IMR-90 (cell line): ENCODE measurements around the gene TIGD1. TPM values are rescaled to one million over a fixed set of nuclear protein-coding genes. Genes with fewer than 3 reads are reported as not detected.

Experiments
- ATAC-seq: fragments of 200-7000 bp; cut with Tn5 transposase; 2 replicates; pipeline ENCODE4 v1.9.1; 2020; ENCODE audit warnings: low read depth, mild to moderate bottlenecking, moderate library complexity
- BruUV-seq: library from RNA; stranded (reverse); fragments of 400-500 nt; replicated peaks from 2 replicates; lab custom pipeline; 2021; lab: Mats Ljungman, UMichigan
- CTCF ChIA-PET: fragments of 300-600 bp; formaldehyde crosslinking; extraction: SDS; loops from one replicate; lab custom pipeline; 2021; ENCODE audit warnings: antibody characterized with exemption; lab: Yijun Ruan, JAX
- POLR2A ChIA-PET: fragments of 300-600 bp; sonication (Branson Sonifier 250); formaldehyde crosslinking; loops from one replicate; lab custom pipeline; 2022; ENCODE audit warnings: antibody characterized with exemption; ENCODE audit not compliant: unreplicated experiment; lab: Charles Lee
- DNase-seq: peaks from one replicate; pipeline ENCODE4 v3.0.0; 2013
- H2AFZ ChIP-seq: replicated peaks from 2 replicates; pipeline ENCODE3; 2013; ENCODE audit warnings: low read length, mild to moderate bottlenecking; ENCODE audit not compliant: poor library complexity
- H2AK5ac ChIP-seq: 2 replicates; pipeline ENCODE4 v1.6.1; 2013; ENCODE audit warnings: low read depth, low read length, inconsistent platforms
- H2AK9ac ChIP-seq: replicated peaks from 2 replicates; pipeline ENCODE3; 2013; ENCODE audit warnings: mild to moderate bottlenecking, low read depth, low read length, moderate library complexity; ENCODE audit not compliant: poor library complexity
- H2BK120ac ChIP-seq: 2 replicates; pipeline ENCODE4 v1.6.1; 2013; ENCODE audit warnings: low read depth, low read length, inconsistent platforms
- H2BK15ac ChIP-seq: 3 replicates; pipeline ENCODE4 v1.6.1; 2013; ENCODE audit warnings: low read depth, low read length, inconsistent platforms
- H2BK20ac ChIP-seq: 2 replicates; pipeline ENCODE4 v1.6.1; 2013; ENCODE audit warnings: low read depth, mild to moderate bottlenecking, inconsistent platforms, low read length, moderate library complexity
- H2BK5ac ChIP-seq: 2 replicates; pipeline ENCODE4 v1.6.1; 2013; ENCODE audit warnings: mild to moderate bottlenecking, low read depth, low read length, inconsistent platforms; ENCODE audit not compliant: poor library complexity, severe bottlenecking
- H3K14ac ChIP-seq: replicated peaks from 2 replicates; pipeline ENCODE4 v1.6.1; 2013; ENCODE audit warnings: low read depth, low read length, inconsistent platforms
- H3K18ac ChIP-seq: 2 replicates; pipeline ENCODE4 v1.6.1; 2013; ENCODE audit warnings: low read depth, low read length, control low read depth
- H3K23ac ChIP-seq: 2 replicates; pipeline ENCODE4 v1.6.1; 2013; ENCODE audit warnings: low read depth, low read length, inconsistent platforms
- H3K27ac ChIP-seq: 2 replicates; pipeline ENCODE4 v1.5.1; 2013; ENCODE audit warnings: mild to moderate bottlenecking, control low read depth, low read length; ENCODE audit not compliant: insufficient read depth
- H3K27me3 ChIP-seq: 2 replicates; pipeline ENCODE4 v1.6.1; 2013; ENCODE audit warnings: low read length; ENCODE audit not compliant: control insufficient read depth, insufficient read depth
- H3K36me3 ChIP-seq: 2 replicates; pipeline ENCODE4 v1.6.1; 2013; ENCODE audit warnings: low read length, mixed read lengths; ENCODE audit not compliant: control insufficient read depth, insufficient read depth
- H3K4ac ChIP-seq: 2 replicates; pipeline ENCODE4 v1.6.1; 2013; ENCODE audit warnings: low read depth, low read length, inconsistent platforms
- H3K4me1 ChIP-seq: 2 replicates; pipeline ENCODE4 v1.6.1; 2013; ENCODE audit warnings: low read length, mixed read lengths; ENCODE audit not compliant: control insufficient read depth, insufficient read depth
- H3K4me2 ChIP-seq: 2 replicates; pipeline ENCODE4 v1.6.1; 2013; ENCODE audit warnings: low read depth, mild to moderate bottlenecking, control low read depth, low read length, moderate library complexity
- H3K4me3 ChIP-seq: 2 replicates; pipeline ENCODE4 v1.5.1; 2013; ENCODE audit warnings: low read depth, mild to moderate bottlenecking, control low read depth, low read length, moderate library complexity; ENCODE audit not compliant: insufficient read depth
- H3K56ac ChIP-seq: 2 replicates; pipeline ENCODE4 v1.6.1; 2013; ENCODE audit warnings: low read length, inconsistent platforms; ENCODE audit not compliant: insufficient read depth; ENCODE audit errors: extremely low read depth
- H3K79me1 ChIP-seq, 2 experiments: 2 replicates each; pipeline ENCODE4 v1.6.1; 2013; ENCODE audit warnings: low read length in 2 of 2, inconsistent platforms in 1 of 2, low read depth in 1 of 2
- H3K9ac ChIP-seq: 2 replicates; pipeline ENCODE4 v1.6.1; 2013; ENCODE audit warnings: low read depth, low read length, control low read depth
- H3K9me1 ChIP-seq: 2 replicates; pipeline ENCODE4 v1.6.1; 2013; ENCODE audit warnings: low read length, inconsistent platforms; ENCODE audit not compliant: insufficient read depth
- H3K9me3 ChIP-seq: 2 replicates; pipeline ENCODE4 v1.6.1; 2013; ENCODE audit warnings: low read length; ENCODE audit not compliant: control insufficient read depth, insufficient read depth
- H4K20me1 ChIP-seq: 2 replicates; pipeline ENCODE4 v1.6.1; 2013; ENCODE audit warnings: low read length, inconsistent platforms; ENCODE audit not compliant: insufficient read depth
- H4K5ac ChIP-seq: 2 replicates; pipeline ENCODE4 v1.6.1; 2013; ENCODE audit warnings: mild to moderate bottlenecking, low read depth, low read length, control low read depth
- H4K8ac ChIP-seq, 2 experiments: 2 replicates each; pipeline ENCODE4 v1.6.1; 2013; ENCODE audit warnings: low read depth in 2 of 2, low read length in 2 of 2, control low read depth in 1 of 2, inconsistent platforms in 1 of 2
- H4K91ac ChIP-seq: 2 replicates; pipeline ENCODE4 v1.6.1; 2013; ENCODE audit warnings: low read depth, low read length, inconsistent platforms; ENCODE audit not compliant: insufficient read depth
- BHLHE40 ChIP-seq: fragments of 150-350 bp; IDR thresholded peaks from 2 replicates; pipeline ENCODE4 v1.6.1; 2016; ENCODE audit warnings: mild to moderate bottlenecking, low read depth, low read length
- CEBPB ChIP-seq: IDR thresholded peaks from 2 replicates; pipeline ENCODE4 v1.6.1; 2012; ENCODE audit warnings: low read depth, low read length, improper control_type of control experiment
- CHD1 ChIP-seq: IDR thresholded peaks from 2 replicates; pipeline ENCODE4 v1.6.1; 2012; ENCODE audit warnings: low read depth, low read length, improper control_type of control experiment
- CTCF ChIP-seq: conservative IDR thresholded peaks from 2 replicates; pipeline ENCODE4 v1.5.1; 2012; ENCODE audit warnings: mild to moderate bottlenecking, low read depth, low read length, improper control_type of control experiment
- ELK1 ChIP-seq: fragments of 150-350 bp; IDR thresholded peaks from 2 replicates; pipeline ENCODE4 v1.6.1; 2016; ENCODE audit warnings: low read depth, mild to moderate bottlenecking, low read length, moderate library complexity, borderline replicate concordance
- FOS ChIP-seq: fragments of 150-350 bp; IDR thresholded peaks from 2 replicates; pipeline ENCODE4 v1.6.1; 2016; ENCODE audit warnings: low read depth, low read length
- MAFK ChIP-seq: IDR thresholded peaks from 2 replicates; pipeline ENCODE4 v1.6.1; 2012; ENCODE audit warnings: low read depth, low read length, improper control_type of control experiment
- MAZ ChIP-seq: IDR thresholded peaks from 2 replicates; pipeline ENCODE4 v1.6.1; 2012; ENCODE audit warnings: low read depth, mild to moderate bottlenecking, low read length, improper control_type of control experiment, moderate library complexity, borderline replicate concordance
- MXI1 ChIP-seq: IDR thresholded peaks from 2 replicates; pipeline ENCODE4 v1.6.1; 2012; ENCODE audit warnings: low read depth, mild to moderate bottlenecking, low read length, moderate library complexity, borderline replicate concordance
- NFE2L2 ChIP-seq: fragments of 150-350 bp; IDR thresholded peaks from 2 replicates; pipeline ENCODE4 v1.6.1; 2016; ENCODE audit warnings: low read depth, mild to moderate bottlenecking, low read length
- POLR2A ChIP-seq: IDR thresholded peaks from 2 replicates; pipeline ENCODE4 v1.6.1; 2012; ENCODE audit warnings: mild to moderate bottlenecking, low read depth, low read length
- RAD21 ChIP-seq: IDR thresholded peaks from 2 replicates; pipeline ENCODE4 v1.6.1; 2012; ENCODE audit warnings: low read length, improper control_type of control experiment
- RCOR1 ChIP-seq: IDR thresholded peaks from 2 replicates; pipeline ENCODE4 v1.6.1; 2012; ENCODE audit warnings: mild to moderate bottlenecking, low read length, improper control_type of control experiment; ENCODE audit not compliant: insufficient replicate concordance
- RFX5 ChIP-seq: IDR thresholded peaks from 2 replicates; pipeline ENCODE4 v1.8.0; 2012; ENCODE audit warnings: low read depth, mild to moderate bottlenecking, low read length, moderate library complexity
- SMC3 ChIP-seq: fragments of 150-350 bp; IDR thresholded peaks from 2 replicates; pipeline ENCODE4 v1.6.1; 2016; ENCODE audit warnings: low read depth, mild to moderate bottlenecking, antibody characterized with exemption, low read length, moderate library complexity
- USF2 ChIP-seq: fragments of 150-350 bp; IDR thresholded peaks from 2 replicates; pipeline ENCODE4 v1.6.1; 2017; ENCODE audit warnings: mild to moderate bottlenecking, antibody characterized with exemption, low read length, low read depth
- WGBS, 2 experiments: methylation state at CpG; one replicate each; pipeline versions ENCODE4 v1.1.5 to v1.1.7; 2013; ENCODE audit warnings: missing lambda C conversion rate in 2 of 2; ENCODE audit not compliant: insufficient read length in 1 of 2; ENCODE audit errors: extremely low coverage in 2 of 2; 5-methylcytosine and 5-hydroxymethylcytosine counted together
- dilution Hi-C: fragments of 300-500 bp; cut with HindIII; formaldehyde crosslinking; loops from one replicate; pipeline ENCODE4 v1.14.3; 2018; ENCODE audit warnings: low sequenced_read_pairs; ENCODE audit not compliant: unreplicated experiment
- in situ Hi-C: fragments of 300-500 bp; cut with MboI; formaldehyde crosslinking; loops from 3 replicates; pipeline ENCODE4 v1.14.3; 2019; ENCODE audit warnings: low sequenced_read_pairs, inconsistent platforms, mixed read lengths
- intact Hi-C: fragments of 100-400 bp; cut with micrococcal nuclease; formaldehyde crosslinking; loops from 2 replicates; pipeline ENCODE4 v1.10.0; 2022
- polyA plus RNA-seq, 3 experiments: library from polyadenylated mRNA; depleted of rRNA; stranded (reverse); fragments of >200 nt; gene quantifications; 2 replicates each; pipeline ENCODE4 v1.2.3, GENCODE V29; 2012; ENCODE audit warnings: low replicate concordance in 1 of 3
- total RNA-seq: library from RNA; depleted of rRNA; stranded (reverse); fragments of >200 nt; gene quantifications from 2 replicates; pipeline ENCODE4 v1.2.3, GENCODE V29; 2012

TIGD1 gene
- total and polyA plus RNA-seq, 2 of the 4 experiments (the other 2 are of a cell fraction): 2.7 to 2.9 TPM

DNA sequence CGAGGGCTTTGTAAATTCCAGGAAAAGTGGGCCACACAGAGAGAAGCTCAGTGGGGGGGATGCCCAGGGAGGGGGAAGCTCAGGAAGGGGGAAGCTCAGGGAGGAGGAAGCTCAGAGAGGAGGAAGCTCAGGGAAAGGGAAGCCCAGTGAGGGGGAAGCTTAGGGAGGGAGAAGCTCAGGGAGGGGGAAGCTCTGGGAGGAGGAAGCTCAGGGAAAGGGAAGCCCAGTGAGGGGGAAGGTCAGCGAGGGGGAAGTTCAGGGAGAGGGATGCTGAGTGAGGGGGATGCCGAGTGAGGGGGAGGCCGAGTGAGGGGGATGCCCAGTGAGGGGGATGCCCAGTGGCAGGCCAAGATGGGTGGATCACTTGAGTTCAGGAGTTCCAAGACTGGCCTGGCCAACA is 11.7 kb downstream of the TIGD1 start:
- POLR2A ChIA-PET: no interaction called here
- Histone ChIP-seq H4K5ac (no peak overlapping the region), H4K20me1 (no peaks in the 10 kb centered on the region; the same call in 1 of the 2 replicates), H3K4me2 (no peak overlapping the region), H2BK20ac (no peak overlapping the region), H2AK9ac (no peak overlapping the region), H4K8ac (no peak overlapping the region), H3K27me3 (peaks cover 17% of the 10 kb centered on the region), H3K4me1 (no peaks in the 10 kb centered on the region; the same call in 1 of the 2 replicates), H3K36me3 (no peaks in the 10 kb centered on the region), H3K14ac (no peak overlapping the region), H2BK15ac (no peak overlapping the region), H2AK5ac (no peak overlapping the region), H2AFZ (no peak overlapping the region), H3K9ac (no peak overlapping the region), H3K9me3 (peaks cover 6% of the 10 kb centered on the region), H3K4me3 (no peak overlapping the region), H3K23ac (no peak overlapping the region), H3K18ac (no peak overlapping the region), H3K79me1 (no peaks in the 10 kb centered on the region), H2BK5ac (no peak overlapping the region), H3K9me1 (0 out of 2 replicates have a peak, but pooled peaks cover 3% of the 10 kb centered on the region), H3K56ac (no peak overlapping the region), H2BK120ac (no peak overlapping the region), H3K27ac (no peak overlapping the region), H3K4ac (no peak overlapping the region), H4K91ac (no peak overlapping the region)
- CTCF ChIA-PET: interaction anchor here (0.7 kb wide), 1 partner anchor 512 kb away, joined by 7 read pairs; no protein-coding TSS in a partner anchor
- no CpG with 5 or more reads among the region's 4 CpGs for WGBS, 2 experiments
- no TSS peak for BruUV-seq
- no peak for DNase-seq
- ATAC-seq: no peak
- in situ Hi-C loops (no loop called here), intact Hi-C loops (no loop called here), dilution Hi-C loops (no loop called here)
- TF ChIP-seq POLR2A (no peak), MXI1 (no peak), FOS (no peak), MAZ (no peak), BHLHE40 (no peak), CTCF (no peak), ELK1 (no peak), CHD1 (no peak), RAD21 (no peak), USF2 (no peak), NFE2L2 (no peak), RFX5 (no peak), MAFK (no peak), RCOR1 (no peak), SMC3 (no peak), CEBPB (no peak)
